Gastrocnemius medialis (tissue), 4 donors: Measurements from ENCODE around the gene KIF12.

Experiments
- POLR2A ChIP-seq, 2 donors: fragments of 450-650 bp; IDR thresholded peaks; one replicate each; pipeline ENCODE4 v1.6.1; 2017; ENCODE audit warnings: antibody characterized with exemption in 2 of 2, mild to moderate bottlenecking in 2 of 2, moderate library complexity in 2 of 2
- TF ChIP-seq, protein P1 (sequence below), 5 experiments: fragments of 450-650 bp in 3 of 5; fragments of 200-600 bp in 2 of 5; sonication (generic) in 2 of 5; IDR thresholded peaks in 4 of 5; conservative IDR thresholded peaks in 1 of 5; 1 replicate in 4 of 5; 2 replicates in 1 of 5; pipeline ENCODE4 v1.5.1; 2016 to 2019; ENCODE audit warnings: antibody characterized with exemption in 5 of 5, mild to moderate bottlenecking in 3 of 5, moderate library complexity in 3 of 5

DNA sequence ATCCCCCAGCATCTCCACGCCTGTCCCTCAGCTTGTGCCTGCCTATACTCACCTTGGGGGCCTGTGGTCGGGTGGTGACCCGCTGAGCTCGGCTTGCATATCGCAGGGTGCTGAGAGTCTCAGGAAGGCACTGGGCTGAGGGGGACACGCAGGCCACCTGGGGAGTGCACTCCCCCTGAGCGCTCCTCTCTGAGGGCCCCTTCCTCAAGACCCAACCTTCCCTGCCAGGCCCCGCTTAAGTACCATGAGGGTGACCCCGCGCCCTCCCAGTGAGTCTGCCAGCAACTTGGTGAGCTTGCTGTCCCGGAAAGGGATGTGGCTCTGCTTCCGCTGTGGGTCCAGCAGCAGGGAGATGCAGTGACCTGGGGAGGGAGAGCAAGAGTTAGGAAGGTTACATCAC is 4.1 kb downstream of the KIF12 start:
- TF ChIP-seq, protein P1, sequence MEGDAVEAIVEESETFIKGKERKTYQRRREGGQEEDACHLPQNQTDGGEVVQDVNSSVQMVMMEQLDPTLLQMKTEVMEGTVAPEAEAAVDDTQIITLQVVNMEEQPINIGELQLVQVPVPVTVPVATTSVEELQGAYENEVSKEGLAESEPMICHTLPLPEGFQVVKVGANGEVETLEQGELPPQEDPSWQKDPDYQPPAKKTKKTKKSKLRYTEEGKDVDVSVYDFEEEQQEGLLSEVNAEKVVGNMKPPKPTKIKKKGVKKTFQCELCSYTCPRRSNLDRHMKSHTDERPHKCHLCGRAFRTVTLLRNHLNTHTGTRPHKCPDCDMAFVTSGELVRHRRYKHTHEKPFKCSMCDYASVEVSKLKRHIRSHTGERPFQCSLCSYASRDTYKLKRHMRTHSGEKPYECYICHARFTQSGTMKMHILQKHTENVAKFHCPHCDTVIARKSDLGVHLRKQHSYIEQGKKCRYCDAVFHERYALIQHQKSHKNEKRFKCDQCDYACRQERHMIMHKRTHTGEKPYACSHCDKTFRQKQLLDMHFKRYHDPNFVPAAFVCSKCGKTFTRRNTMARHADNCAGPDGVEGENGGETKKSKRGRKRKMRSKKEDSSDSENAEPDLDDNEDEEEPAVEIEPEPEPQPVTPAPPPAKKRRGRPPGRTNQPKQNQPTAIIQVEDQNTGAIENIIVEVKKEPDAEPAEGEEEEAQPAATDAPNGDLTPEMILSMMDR (IDR thresholded peaks at IDR 0.05 in 4 of 5, conservative IDR thresholded peaks at IDR 0.05 in 1 of 5) = no peak
- no peak for TF ChIP-seq POLR2A (IDR thresholded peaks at IDR 0.05)
